Measurements from ENCODE around the gene KIF26B. TPM values are rescaled to one million over a fixed set of nuclear protein-coding genes. Genes with fewer than 3 reads are reported as not detected.

Gene KIF26B
- total and polyA plus RNA-seq, 2 experiments from 2014 or later = 0.03 to 0.76 TPM

DNA sequence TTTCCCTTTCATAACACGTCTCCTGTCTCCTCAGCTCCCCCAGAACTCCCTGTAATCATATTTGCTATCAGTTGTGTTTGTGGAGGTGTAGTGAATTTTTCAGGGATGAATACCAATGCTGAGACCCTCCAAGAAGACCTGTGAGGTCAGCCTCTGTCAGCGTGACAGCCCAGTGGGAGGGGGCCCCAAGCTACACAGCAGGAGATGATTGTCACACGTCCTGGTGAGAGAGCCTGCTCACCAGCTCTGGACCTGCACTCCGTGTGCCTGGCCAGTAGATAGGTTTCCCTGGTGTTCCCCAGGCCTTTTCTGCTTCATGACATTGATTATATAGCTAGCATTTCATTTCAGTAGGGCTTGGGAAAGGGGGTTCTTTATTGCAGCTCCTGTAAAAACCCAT lies 421.5 kb downstream of the KIF26B start (continued):
- no peak for TF ChIP-seq ZNF114 (CRISPR knock-in tag; IDR thresholded peaks at IDR 0.05)
- TF ChIP-seq ZNF331 (CRISPR knock-in tag; IDR thresholded peaks at IDR 0.05; ENCODE audit: low read depth) = no peak
- TF ChIP-seq, protein P1, sequence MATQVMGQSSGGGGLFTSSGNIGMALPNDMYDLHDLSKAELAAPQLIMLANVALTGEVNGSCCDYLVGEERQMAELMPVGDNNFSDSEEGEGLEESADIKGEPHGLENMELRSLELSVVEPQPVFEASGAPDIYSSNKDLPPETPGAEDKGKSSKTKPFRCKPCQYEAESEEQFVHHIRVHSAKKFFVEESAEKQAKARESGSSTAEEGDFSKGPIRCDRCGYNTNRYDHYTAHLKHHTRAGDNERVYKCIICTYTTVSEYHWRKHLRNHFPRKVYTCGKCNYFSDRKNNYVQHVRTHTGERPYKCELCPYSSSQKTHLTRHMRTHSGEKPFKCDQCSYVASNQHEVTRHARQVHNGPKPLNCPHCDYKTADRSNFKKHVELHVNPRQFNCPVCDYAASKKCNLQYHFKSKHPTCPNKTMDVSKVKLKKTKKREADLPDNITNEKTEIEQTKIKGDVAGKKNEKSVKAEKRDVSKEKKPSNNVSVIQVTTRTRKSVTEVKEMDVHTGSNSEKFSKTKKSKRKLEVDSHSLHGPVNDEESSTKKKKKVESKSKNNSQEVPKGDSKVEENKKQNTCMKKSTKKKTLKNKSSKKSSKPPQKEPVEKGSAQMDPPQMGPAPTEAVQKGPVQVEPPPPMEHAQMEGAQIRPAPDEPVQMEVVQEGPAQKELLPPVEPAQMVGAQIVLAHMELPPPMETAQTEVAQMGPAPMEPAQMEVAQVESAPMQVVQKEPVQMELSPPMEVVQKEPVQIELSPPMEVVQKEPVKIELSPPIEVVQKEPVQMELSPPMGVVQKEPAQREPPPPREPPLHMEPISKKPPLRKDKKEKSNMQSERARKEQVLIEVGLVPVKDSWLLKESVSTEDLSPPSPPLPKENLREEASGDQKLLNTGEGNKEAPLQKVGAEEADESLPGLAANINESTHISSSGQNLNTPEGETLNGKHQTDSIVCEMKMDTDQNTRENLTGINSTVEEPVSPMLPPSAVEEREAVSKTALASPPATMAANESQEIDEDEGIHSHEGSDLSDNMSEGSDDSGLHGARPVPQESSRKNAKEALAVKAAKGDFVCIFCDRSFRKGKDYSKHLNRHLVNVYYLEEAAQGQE (IDR thresholded peaks at IDR 0.05; ENCODE audit: unreplicated experiment) = no peak
- no peak for TF ChIP-seq POLR2AphosphoS5 (IDR thresholded peaks at IDR 0.05; ENCODE audit: low read depth)
- TF ChIP-seq, protein P2, sequence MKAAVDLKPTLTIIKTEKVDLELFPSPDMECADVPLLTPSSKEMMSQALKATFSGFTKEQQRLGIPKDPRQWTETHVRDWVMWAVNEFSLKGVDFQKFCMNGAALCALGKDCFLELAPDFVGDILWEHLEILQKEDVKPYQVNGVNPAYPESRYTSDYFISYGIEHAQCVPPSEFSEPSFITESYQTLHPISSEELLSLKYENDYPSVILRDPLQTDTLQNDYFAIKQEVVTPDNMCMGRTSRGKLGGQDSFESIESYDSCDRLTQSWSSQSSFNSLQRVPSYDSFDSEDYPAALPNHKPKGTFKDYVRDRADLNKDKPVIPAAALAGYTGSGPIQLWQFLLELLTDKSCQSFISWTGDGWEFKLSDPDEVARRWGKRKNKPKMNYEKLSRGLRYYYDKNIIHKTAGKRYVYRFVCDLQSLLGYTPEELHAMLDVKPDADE (IDR thresholded peaks at IDR 0.05) = no peak
- no peak for TF ChIP-seq EZH2phosphoT487 (IDR thresholded peaks at IDR 0.05; ENCODE audit: unreplicated experiment)
- TF ChIP-seq CREB1 (CRISPR knock-in tag; IDR thresholded peaks at IDR 0.05; ENCODE audit: low read depth) = no peak
- no peak for TF ChIP-seq JUNB (IDR thresholded peaks at IDR 0.05; ENCODE audit: unreplicated experiment)
- no peak for TF ChIP-seq NANOG (IDR thresholded peaks at IDR 0.05; ENCODE audit: borderline replicate concordance)

DNA sequence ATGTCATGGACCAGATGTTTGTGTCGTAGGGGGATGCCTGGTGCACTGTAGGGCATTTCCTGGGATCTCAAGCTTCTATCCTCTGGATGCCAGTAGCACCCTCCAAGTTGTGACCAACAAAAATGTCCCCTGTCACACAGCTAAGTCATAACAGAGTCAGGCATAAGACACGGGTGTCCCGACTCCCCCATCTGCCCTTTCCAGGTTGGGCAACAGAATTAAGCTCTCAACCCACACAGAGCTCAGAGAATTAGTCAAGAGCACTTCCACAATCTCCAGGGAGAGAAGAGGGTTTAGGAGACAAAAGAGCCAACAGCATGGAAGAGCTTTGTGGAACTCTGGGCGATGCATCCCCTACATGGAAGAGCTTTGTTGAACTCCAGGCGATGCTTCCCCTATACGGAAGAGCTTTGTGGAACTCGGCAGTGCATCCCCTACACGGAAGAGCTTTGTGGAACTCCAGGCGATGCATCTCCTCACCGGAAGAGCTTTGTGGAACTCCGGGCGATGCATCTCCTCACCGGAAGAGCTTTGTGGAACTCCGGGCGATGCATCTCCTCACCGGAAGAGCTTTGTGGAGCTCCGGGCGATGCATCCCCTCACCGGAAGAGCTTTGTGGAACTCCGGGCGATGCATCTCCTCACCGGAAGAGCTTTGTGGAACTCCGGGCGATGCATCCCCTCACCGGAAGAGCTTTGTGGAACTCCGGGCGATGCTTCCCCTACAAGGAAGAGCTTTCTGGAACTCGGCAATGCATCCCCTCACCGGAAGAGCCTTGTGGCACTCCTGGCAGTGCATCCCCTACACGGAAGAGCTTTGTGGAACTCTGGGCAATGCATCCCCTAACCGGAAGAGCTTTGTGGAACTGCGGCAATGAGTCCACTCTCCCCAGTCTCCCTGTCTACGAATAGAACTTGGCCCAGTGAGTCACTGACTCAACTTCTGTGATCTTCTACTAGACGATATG lies 422.7 kb downstream of the KIF26B start:
- Histone ChIP-seq H3K4me1 (ENCODE audit: insufficient read depth) (no peaks in the 10 kb centered on the region), H4K20me1 (replicated peaks; ENCODE audit: insufficient read depth) (no peaks in the 10 kb centered on the region), H3K79me2 (replicated peaks; ENCODE audit: insufficient read depth) (no peaks in the 10 kb centered on the region), H3K27ac (ENCODE audit: low read depth) (no peak overlapping the region), H3K36me3 (ENCODE audit: insufficient read depth) (no peaks in the 10 kb centered on the region), H3K4me3 (no peak overlapping the region), H3K9me2 (ENCODE audit: insufficient read depth) (no peaks in the 10 kb centered on the region), H2AFZ (no peak overlapping the region), H3K4me2 (no peak overlapping the region), H3K27me3 (ENCODE audit: insufficient read depth) (no peaks in the 10 kb centered on the region), H3F3A (replicated peaks; ENCODE audit: low read depth) (no peaks in the 10 kb centered on the region)
- Mint-ChIP-seq H3K27ac (no peak overlapping the region; the same call in 1 of the 2 replicates), H3K4me3 (no peak overlapping the region), H3K36me3 (ENCODE audit: low read depth) (no peaks in the 10 kb centered on the region), H3K27me3 (ENCODE audit: insufficient read depth, low read depth, poor library complexity) (peaks cover 4% of the 10 kb centered on the region), H3K9me3 (no peaks in the 10 kb centered on the region), H3K4me1 (no peaks in the 10 kb centered on the region)
- ATAC-seq (no peak), DNase-seq (ENCODE audit: low spot score) (no peak)
- TF ChIP-seq, protein P2 (IDR thresholded peaks at IDR 0.05) = no peak
- TF ChIP-seq POLR2AphosphoS5 (IDR thresholded peaks at IDR 0.05; ENCODE audit: low read depth) (no peak), STAT1 (IDR thresholded peaks at IDR 0.05; ENCODE audit: unreplicated experiment) (no peak), NANOG (IDR thresholded peaks at IDR 0.05; ENCODE audit: borderline replicate concordance) (no peak), EZH2 (IDR thresholded peaks at IDR 0.05; ENCODE audit: low read depth, unreplicated experiment) (no peak), ZNF114 (CRISPR knock-in tag; IDR thresholded peaks at IDR 0.05) (no peak), JUNB (IDR thresholded peaks at IDR 0.05; ENCODE audit: unreplicated experiment) (no peak)
